ENCODE measurements around the gene B4GAT1.
"Not testable (repeated sequence)": the region's sequence is repeated elsewhere in the genome, so short reads cannot be mapped to it uniquely, and the experiment has no call there.

B4GAT1 gene

GRCh38 chr11:66347425-66348276 is at the start of gene B4GAT1:
Gene B4GAT1, minus strand, starts transcription at chr11:66347629. Its CDS starts 84 bp downstream, at chr11:66347545.
- FAIRE-seq, result no peak

- FAIRE-seq, result no peak
Measured at GRCh38 chr11:66393954-66394353, 46.5 kb upstream of the B4GAT1 start.

- FAIRE-seq, result no peak
Measured at GRCh38 chr11:66391322-66391721, 43.9 kb upstream of the B4GAT1 start.

GRCh38 chr11:66388780-66389386 is 41.5 kb upstream of the B4GAT1 start:
- no peak for FAIRE-seq

- peak; percentile 52 for FAIRE-seq
Measured at GRCh38 chr11:66386171-66387069, 39.0 kb upstream of the B4GAT1 start.

- not testable (repeated sequence) for FAIRE-seq
Measured at GRCh38 chr11:66384316-66384715, 36.9 kb upstream of the B4GAT1 start.

- not testable (repeated sequence) for FAIRE-seq
Measured at GRCh38 chr11:66380264-66380663, 32.8 kb upstream of the B4GAT1 start.

- FAIRE-seq, result not testable (repeated sequence)
Measured at GRCh38 chr11:66373690-66374287, 26.4 kb upstream of the B4GAT1 start.

- no peak for FAIRE-seq
Measured at GRCh38 chr11:66373265-66373664, 25.8 kb upstream of the B4GAT1 start.

GRCh38 chr11:66371627-66372415 is 24.4 kb upstream of the B4GAT1 start, which contains the start of gene SLC29A2:
Gene SLC29A2, minus strand, starts transcription at chr11:66371760. Its CDS starts 169 bp downstream, at chr11:66371591.
- no peak for FAIRE-seq

GRCh38 chr11:66369073-66369894 is 21.9 kb upstream of the B4GAT1 start:
- FAIRE-seq, result no peak

GRCh38 chr11:66368484-66368883 is 21.1 kb upstream of the B4GAT1 start:
- FAIRE-seq, result no peak

GRCh38 chr11:66367561-66368312 is 20.3 kb upstream of the B4GAT1 start:
- no peak for FAIRE-seq

- no peak for FAIRE-seq
Measured at GRCh38 chr11:66366844-66367477, 19.5 kb upstream of the B4GAT1 start.

- FAIRE-seq, result no peak
Measured at GRCh38 chr11:66365711-66366619, 18.5 kb upstream of the B4GAT1 start.

GRCh38 chr11:66365166-66365565 is 17.7 kb upstream of the B4GAT1 start:
- no peak for FAIRE-seq

GRCh38 chr11:66363805-66364535 is 16.5 kb upstream of the B4GAT1 start:
- FAIRE-seq, result no peak

GRCh38 chr11:66363187-66363601 is 15.8 kb upstream of the B4GAT1 start:
- FAIRE-seq, result no peak
